Ovary (tissue), 9 donors: Measurements from ENCODE around the gene EPHA2. TPM values are rescaled to one million over a fixed set of nuclear protein-coding genes. Genes with fewer than 3 reads are reported as not detected.

Experiments used
- DNase-seq, 5 donors: peaks; one replicate each; pipeline ENCODE4 v3.0.0-alpha.2; 2019 to 2020
- H3K27ac ChIP-seq, 2 donors: fragments of 200-600 bp; one replicate each; pipeline versions ENCODE4 v1.5.1 to v1.8.0; 2019 to 2022
- H3K27me3 ChIP-seq: fragments of 200-600 bp; one replicate; pipeline ENCODE4 v1.8.0; 2022
- H3K36me3 ChIP-seq: fragments of 200-600 bp; sonication (generic); one replicate; pipeline ENCODE4 v1.5.1; 2019
- H3K4me1 ChIP-seq: one replicate; pipeline ENCODE4 v1.8.1; 2013; ENCODE audit warnings: mild to moderate bottlenecking, moderate library complexity; ENCODE audit not compliant: insufficient read depth
- H3K4me3 ChIP-seq: fragments of 200-600 bp; sonication (generic); one replicate; pipeline ENCODE4 v1.5.1; 2017
- H3K9me3 ChIP-seq, 2 donors: fragments of 200-600 bp in 1 of 2; sonication (generic) in 1 of 2; one replicate each; pipeline versions ENCODE4 v1.5.1 to v1.8.1; 2013 to 2019; ENCODE audit warnings: mild to moderate bottlenecking in 1 of 2, moderate library complexity in 1 of 2
- CTCF ChIP-seq, 3 donors: fragments of 450-650 bp in 2 of 3; fragments of 200-600 bp in 1 of 3; IDR thresholded peaks; one replicate each; pipeline versions ENCODE4 v1.5.1 to v1.8.0; 2016 to 2022; ENCODE audit warnings: antibody characterized with exemption in 3 of 3, mild to moderate bottlenecking in 1 of 3
- EP300 ChIP-seq: sonication (generic); formaldehyde crosslinking; IDR thresholded peaks from one replicate; pipeline ENCODE4 v1.6.1; 2017; ENCODE audit warnings: antibody characterized with exemption
- POLR2A ChIP-seq: fragments of 450-650 bp; IDR thresholded peaks from one replicate; pipeline ENCODE4 v1.6.1; 2017; ENCODE audit warnings: antibody characterized with exemption, mild to moderate bottlenecking, moderate library complexity
- WGBS, 3 donors: extraction: QIAGEN DNeasy Blood & Tissue Kit in 1 of 3; methylation state at CpG; one replicate each; pipeline versions ENCODE4 v1.1.5 to v1.1.7; 2013 to 2017; 5-methylcytosine and 5-hydroxymethylcytosine counted together
- intact Hi-C, 4 donors: fragments of 100-400 bp; cut with DNase I; formaldehyde crosslinking; loops; one replicate each; pipeline versions ENCODE4 v1.11.0 to v1.15.1; 2022 to 2023
- polyA plus RNA-seq, 2 donors: library from polyadenylated mRNA; stranded (reverse); fragments of 200-250 nt in 1 of 2; fragments of 350-450 nt in 1 of 2; fragmentation: Illumina TruSeq in 1 of 2; extraction: RNeasy Lipid Tissue Mini Kit (QIAGEN cat#74804) in 1 of 2; gene quantifications; one replicate each; pipeline ENCODE4 v1.2.3, GENCODE V29; 2013 to 2014
- total RNA-seq, 7 donors: library from RNA; depleted of rRNA in 2 of 7; stranded (reverse); fragments of >200 nt in 2 of 7; fragmentation: NEBNext Ultra II Directional in 3 of 7; extraction: Animal tissue kit (Norgen Biotek cat#: 25700) in 3 of 7; gene quantifications; one replicate each; pipeline versions ENCODE4 v1.1.0 to v1.2.4, GENCODE V29; 2016 to 2023
- donor health status: DM: no; HTN: no; CAD: no; lungs with moderate emphysema.
- donor health status: DM: no; HTN: no; CAD: no.
- donor health status: Bipolar disorder and iron deficiency.
- donor health status: DM: yes; HTN: yes; CAD: no.
- donor health status: DM: no; HTN: no; CAD: no.
- donor health status: DM: yes; HTN: yes; CAD: no.

Gene EPHA2
- total and polyA plus RNA-seq, 9 donors: 3.8 to 40.7 (median 8.2) TPM

- no peaks in the 10 kb centered on the region for H3K9me3 ChIP-seq
- TF ChIP-seq EP300: no peak
- TF ChIP-seq POLR2A: no peak
- TF ChIP-seq CTCF (IDR thresholded peaks at IDR 0.05): no peak
- no peak for DNase-seq
- H3K4me3 ChIP-seq: no peak overlapping the region
- intact Hi-C loops: no loop called here
- no peaks in the 10 kb centered on the region for H3K27me3 ChIP-seq
- 75 to 82% (median 76%) methylated on average over 7 to 9 of the region's 9 CpGs for WGBS, 3 donors
- no peak overlapping the region for H3K27ac ChIP-seq
- peaks cover under 1% of the 10 kb centered on the region for H3K4me1 ChIP-seq
- H3K36me3 ChIP-seq: no peaks in the 10 kb centered on the region
These were observed 37.2 kb downstream of the EPHA2 start for GRCh38 chr1:16118706-16119105.

DNA sequence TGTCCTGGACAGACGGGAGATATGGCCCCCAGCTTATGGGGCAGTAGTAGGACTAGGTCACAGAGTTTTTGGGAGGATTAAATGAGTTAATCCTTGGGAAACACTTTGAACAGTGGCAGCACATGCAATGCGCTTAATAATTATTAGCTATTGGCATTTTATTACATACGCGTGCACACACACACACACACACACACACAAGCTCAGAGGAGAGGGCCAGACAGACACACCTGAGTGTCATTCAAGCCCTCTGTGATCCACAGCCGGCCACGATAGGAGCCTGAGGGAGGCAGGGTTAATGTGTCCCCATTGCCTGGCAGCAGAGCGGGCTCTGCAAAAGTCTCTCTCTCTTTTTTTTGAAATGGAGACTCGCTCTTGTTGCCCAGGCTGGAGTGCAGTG, 37.9 kb downstream of the EPHA2 start:
- no peaks in the 10 kb centered on the region for H3K9me3 ChIP-seq
- TF ChIP-seq EP300 (no peak), CTCF (IDR thresholded peaks at IDR 0.05) (no peak), POLR2A (no peak)
- H3K4me1 ChIP-seq: peaks cover 7% of the 10 kb centered on the region
- no peak overlapping the region for H3K27ac ChIP-seq
- intact Hi-C loops: no loop called here
- H3K4me3 ChIP-seq: no peak overlapping the region
- H3K27me3 ChIP-seq: no peaks in the 10 kb centered on the region
- WGBS, 3 donors: 93 to 94% (median 94%) methylated on average over 8 of the region's 8 CpGs
- H3K36me3 ChIP-seq: no peaks in the 10 kb centered on the region
- no peak for DNase-seq

- no peaks in the 10 kb centered on the region for H3K9me3 ChIP-seq
- H3K4me1 ChIP-seq: peaks cover 12% of the 10 kb centered on the region
- 65 to 73% (median 66%) methylated on average over 6 of the region's 6 CpGs for WGBS, 3 donors
- intact Hi-C loops: no loop called here
- TF ChIP-seq POLR2A: no peak
- no peak for TF ChIP-seq EP300
- TF ChIP-seq CTCF (IDR thresholded peaks at IDR 0.05): no peak
- no peaks in the 10 kb centered on the region for H3K27me3 ChIP-seq
- H3K36me3 ChIP-seq: no peaks in the 10 kb centered on the region
- H3K4me3 ChIP-seq: no peak overlapping the region
- DNase-seq: no peak
- H3K27ac ChIP-seq: no peak overlapping the region
These were observed 38.5 kb downstream of the EPHA2 start for GRCh38 chr1:16117369-16117768.

GRCh38 chr1:16116625-16117024, 39.2 kb downstream of the EPHA2 start:
- Histone ChIP-seq H3K4me3 (no peak overlapping the region), H3K36me3 (no peaks in the 10 kb centered on the region), H3K4me1 (peaks cover 19% of the 10 kb centered on the region), H3K27ac (no peak overlapping the region), H3K27me3 (no peaks in the 10 kb centered on the region), H3K9me3 (no peaks in the 10 kb centered on the region)
- TF ChIP-seq CTCF (IDR thresholded peaks at IDR 0.05) (no peak), EP300 (no peak), POLR2A (no peak)
- DNase-seq: no peak
- intact Hi-C loops: no loop called here
- WGBS, 3 donors: 84 to 88% (median 85%) methylated on average over 8 of the region's 8 CpGs

- no peak for DNase-seq
- Histone ChIP-seq H3K9me3 (no peaks in the 10 kb centered on the region), H3K4me1 (peaks cover 21% of the 10 kb centered on the region), H3K4me3 (no peak overlapping the region), H3K27me3 (no peaks in the 10 kb centered on the region), H3K27ac (no peak overlapping the region), H3K36me3 (no peaks in the 10 kb centered on the region)
- WGBS, 3 donors: 81 to 86% (median 84%) methylated on average over 12 to 16 of the region's 16 CpGs
- TF ChIP-seq CTCF (IDR thresholded peaks at IDR 0.05) (no peak), EP300 (no peak), POLR2A (no peak)
- intact Hi-C loops: no loop called here
These were observed 39.9 kb downstream of the EPHA2 start for GRCh38 chr1:16116002-16116401.
